Hepatocyte (in vitro differentiated cells): ENCODE results near the gene UBXN4. TPM values are rescaled to one million over a fixed set of nuclear protein-coding genes. Genes with fewer than 3 reads are reported as not detected.
"Not testable (repeated sequence)": the region's sequence is repeated elsewhere in the genome, so short reads cannot be mapped to it uniquely, and the experiment has no call there.

Source experiments
- DNase-seq: peaks from one replicate; pipeline ENCODE4 v3.0.0-alpha.2; 2016; ENCODE audit warnings: low spot score
- H2AFZ ChIP-seq: fragments of 200-600 bp; sonication (generic); 2 replicates; pipeline ENCODE4 v1.6.0; 2016; ENCODE audit warnings: antibody characterized with exemption, mild to moderate bottlenecking
- H3K27ac ChIP-seq: fragments of 200-600 bp; sonication (generic); 2 replicates; pipeline ENCODE4 v1.5.1; 2016; ENCODE audit warnings: mild to moderate bottlenecking
- H3K27me3 ChIP-seq: fragments of 200-600 bp; sonication (generic); 2 replicates; pipeline ENCODE4 v1.6.1; 2016
- H3K36me3 ChIP-seq: fragments of 200-600 bp; sonication (generic); replicated peaks from 2 replicates; pipeline ENCODE4 v1.5.1; 2016; ENCODE audit warnings: low read depth; ENCODE audit not compliant: insufficient read depth
- H3K4me1 ChIP-seq: fragments of 200-600 bp; sonication (generic); 2 replicates; pipeline ENCODE4 v1.5.1; 2016; ENCODE audit warnings: mild to moderate bottlenecking, moderate library complexity; ENCODE audit not compliant: insufficient read depth
- H3K4me2 ChIP-seq: fragments of 200-600 bp; sonication (generic); 2 replicates; pipeline ENCODE4 v1.6.0; 2016
- H3K4me3 ChIP-seq: fragments of 200-600 bp; sonication (generic); 2 replicates; pipeline ENCODE4 v1.5.1; 2016; ENCODE audit warnings: mild to moderate bottlenecking
- H3K79me2 ChIP-seq: fragments of 200-600 bp; sonication (generic); 2 replicates; pipeline ENCODE4 v1.6.0; 2017; ENCODE audit warnings: mild to moderate bottlenecking
- H3K9me2 ChIP-seq: fragments of 200-600 bp; sonication (generic); replicated peaks from 2 replicates; pipeline ENCODE4 v1.6.0; 2017; ENCODE audit warnings: mild to moderate bottlenecking; ENCODE audit not compliant: insufficient read depth
- H3K9me3 ChIP-seq: fragments of 200-600 bp; sonication (generic); 2 replicates; pipeline ENCODE4 v1.5.1; 2016; ENCODE audit warnings: low read depth, mild to moderate bottlenecking
- H4K20me1 ChIP-seq: fragments of 200-600 bp; sonication (generic); 2 replicates; pipeline ENCODE4 v1.6.0; 2016; ENCODE audit warnings: mild to moderate bottlenecking; ENCODE audit not compliant: insufficient read depth, poor library complexity, severe bottlenecking
- EZH2 ChIP-seq: fragments of 200-600 bp; sonication (generic); IDR thresholded peaks from 2 replicates; pipeline ENCODE4 v1.6.1; 2016; ENCODE audit warnings: antibody characterized with exemption, mild to moderate bottlenecking, borderline replicate concordance
- EZH2phosphoT487 ChIP-seq: fragments of 200-600 bp; sonication (generic); IDR thresholded peaks from one replicate; pipeline ENCODE4 v1.6.1; 2018; ENCODE audit warnings: antibody characterized with exemption, mild to moderate bottlenecking, low read depth, moderate library complexity; ENCODE audit not compliant: unreplicated experiment, severe bottlenecking
- WGBS: methylation state at CpG from one replicate; pipeline ENCODE4 v1.1.6; 2016; ENCODE audit warnings: low lambda C conversion rate; ENCODE audit errors: missing lambda C conversion rate; 5-methylcytosine and 5-hydroxymethylcytosine counted together
- polyA plus RNA-seq: library from polyadenylated mRNA; unstranded; fragments of >200 nt; fragmentation: Nextera tagmentation; extraction: Ambion mirVana; gene quantifications from 2 replicates; pipeline ENCODE4 v1.2.1, GENCODE V29; 2016
- total RNA-seq: library from RNA; depleted of rRNA; stranded (reverse); fragments of >200 nt; gene quantifications from 2 replicates; pipeline ENCODE4 v1.2.3, GENCODE V29; 2014
- TF ChIP-seq, protein P1 (sequence below): fragments of 200-600 bp; sonication (generic); IDR thresholded peaks from 2 replicates; pipeline ENCODE4 v1.5.1; 2016; ENCODE audit warnings: antibody characterized with exemption, mild to moderate bottlenecking; ENCODE audit not compliant: poor library complexity

The UBXN4 gene
- total and polyA plus RNA-seq, 2 experiments from 2014 or later: 111 to 244 TPM

DNA sequence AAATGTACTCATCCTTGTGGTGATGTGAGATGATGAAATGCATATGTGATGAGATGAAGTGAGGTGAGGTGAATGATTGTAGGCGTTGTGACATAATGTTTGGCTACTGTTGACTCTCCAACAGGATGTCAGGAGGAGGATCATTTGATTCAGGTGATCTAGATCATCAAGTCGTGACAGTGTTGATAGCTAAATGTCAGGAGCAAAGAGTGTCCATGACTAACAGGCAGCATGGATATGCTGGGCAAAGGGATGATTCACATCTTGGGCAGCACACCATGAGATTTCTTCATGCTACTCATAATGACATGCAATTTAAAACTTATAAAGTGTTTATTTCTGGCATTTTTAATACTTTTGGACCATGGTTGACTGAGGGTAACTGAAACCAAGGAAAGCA lies 40.2 kb upstream of the UBXN4 start:
- 93% methylated on average over 2 of the region's 2 CpGs for WGBS
- no peak for DNase-seq

DNA sequence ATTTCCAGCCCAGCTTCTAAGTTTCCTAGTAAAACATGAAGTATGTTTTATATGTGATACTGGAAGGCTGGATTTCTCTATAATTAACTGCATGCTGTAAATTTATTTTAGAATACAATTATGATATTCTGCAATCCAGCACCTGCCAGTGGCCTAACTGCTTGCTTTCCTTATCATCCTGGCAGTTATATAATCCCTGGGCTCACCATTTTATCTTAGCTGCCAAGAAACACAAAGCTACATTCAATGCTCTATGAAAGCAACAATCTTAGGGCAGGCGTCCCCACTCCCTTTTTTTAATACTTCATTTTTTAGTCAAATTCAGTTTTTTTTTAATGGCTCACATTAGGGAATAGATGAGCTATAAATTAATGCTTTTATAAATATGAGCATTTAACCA lies 38.4 kb upstream of the UBXN4 start:
- no peak for DNase-seq
- TF ChIP-seq, protein P1, sequence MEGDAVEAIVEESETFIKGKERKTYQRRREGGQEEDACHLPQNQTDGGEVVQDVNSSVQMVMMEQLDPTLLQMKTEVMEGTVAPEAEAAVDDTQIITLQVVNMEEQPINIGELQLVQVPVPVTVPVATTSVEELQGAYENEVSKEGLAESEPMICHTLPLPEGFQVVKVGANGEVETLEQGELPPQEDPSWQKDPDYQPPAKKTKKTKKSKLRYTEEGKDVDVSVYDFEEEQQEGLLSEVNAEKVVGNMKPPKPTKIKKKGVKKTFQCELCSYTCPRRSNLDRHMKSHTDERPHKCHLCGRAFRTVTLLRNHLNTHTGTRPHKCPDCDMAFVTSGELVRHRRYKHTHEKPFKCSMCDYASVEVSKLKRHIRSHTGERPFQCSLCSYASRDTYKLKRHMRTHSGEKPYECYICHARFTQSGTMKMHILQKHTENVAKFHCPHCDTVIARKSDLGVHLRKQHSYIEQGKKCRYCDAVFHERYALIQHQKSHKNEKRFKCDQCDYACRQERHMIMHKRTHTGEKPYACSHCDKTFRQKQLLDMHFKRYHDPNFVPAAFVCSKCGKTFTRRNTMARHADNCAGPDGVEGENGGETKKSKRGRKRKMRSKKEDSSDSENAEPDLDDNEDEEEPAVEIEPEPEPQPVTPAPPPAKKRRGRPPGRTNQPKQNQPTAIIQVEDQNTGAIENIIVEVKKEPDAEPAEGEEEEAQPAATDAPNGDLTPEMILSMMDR: no peak
- TF ChIP-seq EZH2: no peak
- no peak for TF ChIP-seq EZH2phosphoT487
- no peaks in the 10 kb centered on the region for H3K9me3 ChIP-seq
- H3K36me3 ChIP-seq: no peaks in the 10 kb centered on the region
- H3K9me2 ChIP-seq: no peaks in the 10 kb centered on the region
- no peaks in the 10 kb centered on the region for H3K79me2 ChIP-seq
- H3K4me3 ChIP-seq: no peak overlapping the region
- no peaks in the 10 kb centered on the region for H4K20me1 ChIP-seq
- H3K27ac ChIP-seq: no peak overlapping the region
- no peak overlapping the region for H2AFZ ChIP-seq
- no peaks in the 10 kb centered on the region for H3K27me3 ChIP-seq
- 68% methylated on average over 1 of the region's 1 CpG for WGBS
- no peaks in the 10 kb centered on the region for H3K4me1 ChIP-seq
- H3K4me2 ChIP-seq: no peak overlapping the region

More for the DNA sequence above, 40.2 kb upstream of the UBXN4 start:
- Histone ChIP-seq H4K20me1 (no peaks in the 10 kb centered on the region), H2AFZ (no peak overlapping the region), H3K36me3 (no peaks in the 10 kb centered on the region), H3K79me2 (no peaks in the 10 kb centered on the region), H3K27ac (no peak overlapping the region), H3K9me3 (no peaks in the 10 kb centered on the region), H3K4me2 (no peak overlapping the region), H3K9me2 (no peaks in the 10 kb centered on the region), H3K4me1 (no peaks in the 10 kb centered on the region), H3K4me3 (no peak overlapping the region), H3K27me3 (no peaks in the 10 kb centered on the region)
- TF ChIP-seq EZH2phosphoT487: no peak
- no peak for TF ChIP-seq EZH2
- TF ChIP-seq, protein P1: no peak

DNA sequence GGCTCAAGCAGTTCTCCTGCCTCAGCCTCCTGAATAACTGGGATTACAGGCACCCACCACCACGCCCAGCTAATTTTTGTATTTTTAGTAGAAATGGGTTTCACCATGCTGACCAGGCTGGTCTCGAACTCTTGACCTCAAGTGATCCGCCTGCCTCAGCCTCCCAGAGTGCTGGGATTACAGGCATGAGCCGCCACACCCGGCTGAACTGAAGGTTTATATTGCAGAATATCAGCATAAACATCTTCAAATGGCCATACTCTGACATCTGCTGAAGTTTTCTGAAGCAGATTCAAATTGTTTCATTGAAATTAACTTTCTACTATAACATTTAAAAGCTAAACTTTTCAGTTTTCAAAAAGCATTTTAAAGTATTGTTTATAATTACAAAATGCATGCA lies 37.6 kb upstream of the UBXN4 start:
- H3K9me2 ChIP-seq, H3K27ac ChIP-seq, H3K27me3 ChIP-seq, H2AFZ ChIP-seq, DNase-seq, H3K36me3 ChIP-seq, H4K20me1 ChIP-seq, H3K4me3 ChIP-seq, H3K9me3 ChIP-seq, H3K4me2 ChIP-seq, H3K4me1 ChIP-seq, H3K79me2 ChIP-seq: not testable (repeated sequence)
- whole genome bisulfite sequencing: 94% methylated on average over 5 of the region's 5 CpGs

DNA sequence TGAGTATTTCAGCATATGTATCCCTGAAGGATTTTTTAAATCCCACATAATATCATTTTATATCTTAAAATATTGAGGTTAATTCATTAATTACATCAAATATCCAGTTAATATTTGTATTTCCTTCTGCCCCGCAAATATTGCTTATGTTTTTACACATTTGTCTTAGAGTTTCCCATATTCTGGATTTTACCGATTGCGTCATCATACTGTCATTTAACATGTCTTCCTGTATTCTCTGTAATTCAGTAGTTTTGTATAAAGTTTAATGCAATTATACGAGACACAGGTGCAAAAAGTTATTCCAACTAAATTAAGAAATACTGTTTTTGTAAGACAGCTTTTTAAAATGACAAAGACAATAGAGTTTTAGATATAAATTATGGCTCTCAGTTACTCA lies 33.5 kb upstream of the UBXN4 start:
- no peaks in the 10 kb centered on the region for H3K9me2 ChIP-seq
- H3K79me2 ChIP-seq: no peaks in the 10 kb centered on the region
- no peaks in the 10 kb centered on the region for H3K36me3 ChIP-seq
- no peak overlapping the region for H3K4me3 ChIP-seq
- no peak overlapping the region for H3K27ac ChIP-seq
- H3K4me2 ChIP-seq: no peak overlapping the region
- no peaks in the 10 kb centered on the region for H3K27me3 ChIP-seq
- H2AFZ ChIP-seq: no peak overlapping the region
- H4K20me1 ChIP-seq: no peaks in the 10 kb centered on the region
- TF ChIP-seq, protein P1: no peak
- TF ChIP-seq EZH2phosphoT487 (no peak), EZH2 (no peak)
- no peak for DNase-seq
- 98% methylated on average over 4 of the region's 4 CpGs for WGBS
- no peaks in the 10 kb centered on the region for H3K4me1 ChIP-seq
- H3K9me3 ChIP-seq: no peaks in the 10 kb centered on the region
